ENCODE results near the gene PLXNB3. TPM values are rescaled to one million over a fixed set of nuclear protein-coding genes. Genes with fewer than 3 reads are reported as not detected.
"Not testable (repeated sequence)": the region's sequence is repeated elsewhere in the genome, so short reads cannot be mapped to it uniquely, and the experiment has no call there.

Gene PLXNB3
- total RNA-seq, 1 donor from 2014 or later = 5.8 TPM

- peaks cover 4% of the 10 kb centered on the region for H3K9me3 Mint-ChIP-seq (ENCODE audit: unreplicated experiment)
- TF ChIP-seq CTCF (IDR thresholded peaks at IDR 0.05; ENCODE audit: partially characterized antibody, unreplicated experiment) = no peak
- no peak overlapping the region for H3K4me3 Mint-ChIP-seq (ENCODE audit: unreplicated experiment)
- peaks cover 9% of the 10 kb centered on the region for H3K36me3 Mint-ChIP-seq (ENCODE audit: unreplicated experiment)
- DNase-seq = no peak
- H3K4me1 Mint-ChIP-seq (ENCODE audit: low read depth, unreplicated experiment) = peaks cover 6% of the 10 kb centered on the region
- no peaks in the 10 kb centered on the region for H3K27me3 Mint-ChIP-seq (ENCODE audit: unreplicated experiment)
- H3K27ac Mint-ChIP-seq (ENCODE audit: unreplicated experiment) = no peak overlapping the region
Measured at GRCh38 chrX:153728951-153729631, 35.0 kb upstream of the PLXNB3 start.

- H3K27me3 Mint-ChIP-seq (ENCODE audit: unreplicated experiment); H3K36me3 Mint-ChIP-seq (ENCODE audit: unreplicated experiment); H3K4me3 Mint-ChIP-seq (ENCODE audit: unreplicated experiment); H3K27ac Mint-ChIP-seq (ENCODE audit: unreplicated experiment); H3K9me3 Mint-ChIP-seq (ENCODE audit: unreplicated experiment); DNase-seq; H3K4me1 Mint-ChIP-seq (ENCODE audit: low read depth, unreplicated experiment): not testable (repeated sequence)
Measured at GRCh38 chrX:153730115-153730514, 33.9 kb upstream of the PLXNB3 start.

GRCh38 chrX:153731117-153731844 lies 32.8 kb upstream of the PLXNB3 start:
- H3K27ac Mint-ChIP-seq (ENCODE audit: unreplicated experiment) = no peak overlapping the region
- H3K4me1 Mint-ChIP-seq (ENCODE audit: low read depth, unreplicated experiment) = peaks cover 6% of the 10 kb centered on the region
- peaks cover 16% of the 10 kb centered on the region for H3K36me3 Mint-ChIP-seq (ENCODE audit: unreplicated experiment)
- no peak for DNase-seq
- peaks cover 4% of the 10 kb centered on the region for H3K9me3 Mint-ChIP-seq (ENCODE audit: unreplicated experiment)
- no peak for TF ChIP-seq CTCF (IDR thresholded peaks at IDR 0.05; ENCODE audit: partially characterized antibody, unreplicated experiment)
- no peak overlapping the region for H3K4me3 Mint-ChIP-seq (ENCODE audit: unreplicated experiment)
- peaks cover 5% of the 10 kb centered on the region for H3K27me3 Mint-ChIP-seq (ENCODE audit: unreplicated experiment)

GRCh38 chrX:153731845-153732215 lies 32.2 kb upstream of the PLXNB3 start:
- H3K27me3 Mint-ChIP-seq (ENCODE audit: unreplicated experiment) = peaks cover 5% of the 10 kb centered on the region
- DNase-seq = no peak
- no peak for TF ChIP-seq CTCF (IDR thresholded peaks at IDR 0.05; ENCODE audit: partially characterized antibody, unreplicated experiment)
- no peak overlapping the region for H3K27ac Mint-ChIP-seq (ENCODE audit: unreplicated experiment)
- peaks cover 16% of the 10 kb centered on the region for H3K36me3 Mint-ChIP-seq (ENCODE audit: unreplicated experiment)
- no peak overlapping the region for H3K4me3 Mint-ChIP-seq (ENCODE audit: unreplicated experiment)
- peaks cover 4% of the 10 kb centered on the region for H3K9me3 Mint-ChIP-seq (ENCODE audit: unreplicated experiment)
- peaks cover 6% of the 10 kb centered on the region for H3K4me1 Mint-ChIP-seq (ENCODE audit: low read depth, unreplicated experiment)

GRCh38 chrX:153732401-153732800 lies 31.6 kb upstream of the PLXNB3 start:
- Mint-ChIP-seq H3K9me3 (ENCODE audit: unreplicated experiment) (peaks cover 4% of the 10 kb centered on the region), H3K4me3 (ENCODE audit: unreplicated experiment) (no peak overlapping the region), H3K4me1 (ENCODE audit: low read depth, unreplicated experiment) (peaks cover 2% of the 10 kb centered on the region), H3K36me3 (ENCODE audit: unreplicated experiment) (peaks cover 16% of the 10 kb centered on the region), H3K27me3 (ENCODE audit: unreplicated experiment) (peaks cover 5% of the 10 kb centered on the region), H3K27ac (ENCODE audit: unreplicated experiment) (no peak overlapping the region)
- no peak for DNase-seq
- no peak for TF ChIP-seq CTCF (IDR thresholded peaks at IDR 0.05; ENCODE audit: partially characterized antibody, unreplicated experiment)

All from glutamatergic neuron (in vitro differentiated cells).